Measurements from ENCODE around the gene TLL1.

- TF ChIP-seq CTCF (IDR thresholded peaks at IDR 0.05) (no peak), POLR2A (IDR thresholded peaks at IDR 0.05) (no peak)
Observed at GRCh38 chr4:166128403-166128802, 255.4 kb downstream of the TLL1 start.
